ENCODE data around the gene XAB2. TPM values are rescaled to one million over a fixed set of nuclear protein-coding genes. Genes with fewer than 3 reads are reported as not detected.

The XAB2 gene
- total and polyA plus RNA-seq, 10 donors: 31.8 to 52.2 (median 42.7) TPM

DNA sequence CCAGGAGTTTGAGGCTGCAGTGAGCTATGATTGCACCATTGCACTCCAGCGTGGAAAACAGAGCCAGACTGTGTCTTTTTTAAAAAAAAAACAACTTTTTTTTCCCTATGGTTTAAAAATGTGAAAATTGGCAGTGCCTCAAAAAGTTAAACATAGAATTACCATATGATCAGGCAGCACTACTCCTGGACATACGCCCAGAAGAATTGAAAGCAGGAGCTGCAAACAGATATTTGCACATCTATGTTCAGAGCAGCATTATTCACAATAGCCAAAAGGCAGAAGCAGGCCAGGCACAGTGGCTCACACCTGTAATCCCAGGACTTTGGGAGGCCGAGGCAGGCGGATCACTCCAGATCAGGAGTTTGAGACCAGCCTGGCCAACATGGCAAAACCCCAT, 35.7 kb upstream of the XAB2 start:
- H3K36me3 ChIP-seq: no peaks in the 10 kb centered on the region
- intact Hi-C loops (cut with DNase I; ENCODE audit: low total_unique reads): no loop called here
- TF ChIP-seq POLR2AphosphoS5 (IDR thresholded peaks at IDR 0.05) (no peak), POLR2A (IDR thresholded peaks at IDR 0.05) (no peak)
- TF ChIP-seq, protein P1, sequence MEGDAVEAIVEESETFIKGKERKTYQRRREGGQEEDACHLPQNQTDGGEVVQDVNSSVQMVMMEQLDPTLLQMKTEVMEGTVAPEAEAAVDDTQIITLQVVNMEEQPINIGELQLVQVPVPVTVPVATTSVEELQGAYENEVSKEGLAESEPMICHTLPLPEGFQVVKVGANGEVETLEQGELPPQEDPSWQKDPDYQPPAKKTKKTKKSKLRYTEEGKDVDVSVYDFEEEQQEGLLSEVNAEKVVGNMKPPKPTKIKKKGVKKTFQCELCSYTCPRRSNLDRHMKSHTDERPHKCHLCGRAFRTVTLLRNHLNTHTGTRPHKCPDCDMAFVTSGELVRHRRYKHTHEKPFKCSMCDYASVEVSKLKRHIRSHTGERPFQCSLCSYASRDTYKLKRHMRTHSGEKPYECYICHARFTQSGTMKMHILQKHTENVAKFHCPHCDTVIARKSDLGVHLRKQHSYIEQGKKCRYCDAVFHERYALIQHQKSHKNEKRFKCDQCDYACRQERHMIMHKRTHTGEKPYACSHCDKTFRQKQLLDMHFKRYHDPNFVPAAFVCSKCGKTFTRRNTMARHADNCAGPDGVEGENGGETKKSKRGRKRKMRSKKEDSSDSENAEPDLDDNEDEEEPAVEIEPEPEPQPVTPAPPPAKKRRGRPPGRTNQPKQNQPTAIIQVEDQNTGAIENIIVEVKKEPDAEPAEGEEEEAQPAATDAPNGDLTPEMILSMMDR (IDR thresholded peaks at IDR 0.05 in 8 of 11, conservative IDR thresholded peaks at IDR 0.05 in 3 of 11): no peak
- H3K27me3 ChIP-seq (replicated peaks in 1 of 7): peaks cover 0 to 37% (median 7%) of the 10 kb centered on the region in 7 donors
- no peak overlapping the region for H3K4me3 ChIP-seq
- H3K4me1 ChIP-seq: peaks cover 0 to 18% (median 0%) of the 10 kb centered on the region in 6 donors
- DNase-seq: no peak
- no peaks in the 10 kb centered on the region for H3K9me3 ChIP-seq
- no peak overlapping the region for H3K27ac ChIP-seq
- WGBS, 5 donors: 67 to 83% (median 76%) methylated on average over 4 of the region's 4 CpGs

DNA sequence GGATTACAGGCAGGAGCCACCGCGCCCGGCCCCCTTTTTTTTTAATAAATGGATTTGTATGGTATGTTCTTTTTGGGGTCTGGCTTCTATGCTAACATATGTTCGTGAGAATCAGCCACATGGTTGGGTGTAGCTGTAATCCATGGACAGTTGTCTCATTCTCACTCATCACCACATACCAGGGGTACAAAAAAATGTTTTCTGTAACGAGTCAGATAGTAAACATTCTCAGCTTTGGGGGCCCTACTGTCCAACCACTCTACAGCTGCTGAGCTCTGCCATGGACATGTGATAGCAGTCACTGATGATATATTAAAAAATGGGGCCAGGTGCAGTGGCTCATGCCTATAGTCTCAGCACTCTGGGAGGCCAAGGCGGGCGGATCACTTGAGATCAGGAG, 34.4 kb upstream of the XAB2 start:
- peaks cover 0 to 9% (median 2%) of the 10 kb centered on the region in 6 donors for H3K4me1 ChIP-seq
- H3K4me3 ChIP-seq: no peak overlapping the region
- peaks cover 0 to 23% (median 0%) of the 10 kb centered on the region in 7 donors for H3K27me3 ChIP-seq (replicated peaks in 1 of 7)
- no peaks in the 10 kb centered on the region for H3K9me3 ChIP-seq
- no peaks in the 10 kb centered on the region for H3K36me3 ChIP-seq
- TF ChIP-seq POLR2A (IDR thresholded peaks at IDR 0.05) (no peak), POLR2AphosphoS5 (IDR thresholded peaks at IDR 0.05) (no peak)
- WGBS, 5 donors: 80 to 89% (median 82%) methylated on average over 7 of the region's 7 CpGs
- H3K27ac ChIP-seq: no peak overlapping the region
- DNase-seq: no peak
- intact Hi-C loops (cut with DNase I; ENCODE audit: low total_unique reads): no loop called here

DNA sequence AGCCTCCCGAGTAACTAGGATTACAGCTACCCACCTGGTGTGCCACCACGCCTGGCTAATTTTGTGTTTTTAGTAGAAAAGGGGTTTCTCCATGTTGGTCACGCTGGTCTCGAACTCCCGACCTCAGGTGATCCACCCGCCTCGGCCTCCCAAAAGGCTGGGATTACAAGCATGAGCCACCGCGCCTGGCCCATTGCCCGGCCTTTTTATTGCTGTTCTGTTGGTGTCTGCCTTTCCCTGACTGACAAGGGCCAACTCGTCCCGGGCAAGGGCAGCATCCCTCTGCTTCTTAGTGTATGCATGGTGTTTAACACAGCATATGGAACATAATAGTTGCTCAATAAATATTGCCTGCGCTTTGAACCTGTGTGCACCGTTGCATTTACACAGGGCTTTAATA, 33.3 kb upstream of the XAB2 start:
- WGBS, 5 donors: 85 to 93% (median 88%) methylated on average over 14 of the region's 14 CpGs
- DNase-seq: no peak
- intact Hi-C loops (cut with DNase I; ENCODE audit: low total_unique reads): no loop called here
- no peaks in the 10 kb centered on the region for H3K36me3 ChIP-seq
- TF ChIP-seq POLR2A (IDR thresholded peaks at IDR 0.05) (no peak), POLR2AphosphoS5 (IDR thresholded peaks at IDR 0.05) (no peak)
- TF ChIP-seq, protein P1 (IDR thresholded peaks at IDR 0.05 in 8 of 11, conservative IDR thresholded peaks at IDR 0.05 in 3 of 11): no peak
- no peaks in the 10 kb centered on the region for H3K9me3 ChIP-seq
- no peak overlapping the region for H3K27ac ChIP-seq
- H3K27me3 ChIP-seq (replicated peaks in 1 of 7): peaks cover 0 to 14% (median 0%) of the 10 kb centered on the region in 7 donors
- peaks cover 0 to 15% (median 10%) of the 10 kb centered on the region in 6 donors for H3K4me1 ChIP-seq
- no peak overlapping the region for H3K4me3 ChIP-seq

DNA sequence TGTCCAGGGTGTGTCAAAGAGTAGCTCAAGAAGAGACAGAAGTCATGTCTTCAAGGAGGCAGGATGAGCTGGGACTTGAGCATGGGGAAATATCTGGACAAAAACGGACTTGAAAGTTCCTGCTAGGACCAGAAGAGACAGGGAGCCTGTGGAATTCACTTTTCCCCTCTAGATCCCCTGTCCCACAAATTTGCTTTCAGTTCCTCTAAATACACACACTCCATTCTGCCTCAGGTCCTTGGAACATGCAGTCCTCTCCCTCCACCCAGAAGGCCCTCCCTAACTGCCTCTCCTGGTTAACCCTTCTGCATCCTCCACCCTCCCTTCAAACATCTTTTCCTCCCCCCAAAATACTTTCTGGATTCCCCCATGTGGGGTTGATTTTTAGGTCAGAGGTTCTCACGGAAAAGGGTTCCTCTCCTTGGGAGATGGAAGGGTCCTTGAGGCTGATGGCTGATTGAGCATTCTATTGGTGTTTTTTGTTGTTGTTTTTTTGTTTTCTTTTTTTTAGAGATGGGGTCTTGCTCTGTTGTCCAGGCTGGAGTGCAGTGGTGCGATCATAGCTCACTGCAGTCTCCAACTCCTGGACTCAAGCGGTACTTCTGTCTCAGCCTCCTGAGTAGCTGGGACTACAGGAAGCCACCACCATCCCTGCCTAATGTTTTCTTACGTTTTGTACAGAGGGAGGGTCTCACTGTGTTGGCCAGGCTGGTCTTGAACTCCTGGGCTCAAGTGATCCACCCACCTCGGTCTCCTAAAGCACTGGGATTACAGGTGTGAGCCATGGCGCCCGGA, 32.6 kb upstream of the XAB2 start:
- Histone ChIP-seq H3K9me3 (no peaks in the 10 kb centered on the region), H3K36me3 (no peaks in the 10 kb centered on the region), H3K27ac (no peak overlapping the region), H3K27me3 (replicated peaks in 1 of 7) (peaks cover 0 to 14% (median 0%) of the 10 kb centered on the region in 7 donors), H3K4me1 (peaks cover 0 to 23% (median 15%) of the 10 kb centered on the region in 6 donors), H3K4me3 (no peak overlapping the region)
- WGBS, 5 donors: 78 to 82% (median 78%) methylated on average over 8 of the region's 8 CpGs
- TF ChIP-seq POLR2AphosphoS5 (IDR thresholded peaks at IDR 0.05) (no peak), POLR2A (IDR thresholded peaks at IDR 0.05) (no peak)
- TF ChIP-seq, protein P1 (IDR thresholded peaks at IDR 0.05 in 8 of 11, conservative IDR thresholded peaks at IDR 0.05 in 3 of 11): no peak
- intact Hi-C loops (cut with DNase I; ENCODE audit: low total_unique reads): no loop called here
- DNase-seq: no peak
